IMR-90 (cell line): ENCODE data around the gene PLD1.

Experiments used
- BHLHE40 ChIP-seq: fragments of 150-350 bp; IDR thresholded peaks from 2 replicates; pipeline ENCODE4 v1.6.1; 2016; ENCODE audit warnings: mild to moderate bottlenecking, low read depth, low read length
- CTCF ChIP-seq: conservative IDR thresholded peaks from 2 replicates; pipeline ENCODE4 v1.5.1; 2012; ENCODE audit warnings: mild to moderate bottlenecking, low read depth, low read length, improper control_type of control experiment
- FOS ChIP-seq: fragments of 150-350 bp; IDR thresholded peaks from 2 replicates; pipeline ENCODE4 v1.6.1; 2016; ENCODE audit warnings: low read depth, low read length
- POLR2A ChIP-seq: IDR thresholded peaks from 2 replicates; pipeline ENCODE4 v1.6.1; 2012; ENCODE audit warnings: mild to moderate bottlenecking, low read depth, low read length
- RAD21 ChIP-seq: IDR thresholded peaks from 2 replicates; pipeline ENCODE4 v1.6.1; 2012; ENCODE audit warnings: low read length, improper control_type of control experiment
- RFX5 ChIP-seq: IDR thresholded peaks from 2 replicates; pipeline ENCODE4 v1.8.0; 2012; ENCODE audit warnings: low read depth, mild to moderate bottlenecking, low read length, moderate library complexity
- SMC3 ChIP-seq: fragments of 150-350 bp; IDR thresholded peaks from 2 replicates; pipeline ENCODE4 v1.6.1; 2016; ENCODE audit warnings: low read depth, mild to moderate bottlenecking, antibody characterized with exemption, low read length, moderate library complexity
- USF2 ChIP-seq: fragments of 150-350 bp; IDR thresholded peaks from 2 replicates; pipeline ENCODE4 v1.6.1; 2017; ENCODE audit warnings: mild to moderate bottlenecking, antibody characterized with exemption, low read length, low read depth

GRCh38 chr3:171699601-171700000 is 110.7 kb downstream of the PLD1 start:
- no peak for TF ChIP-seq FOS
- no peak for TF ChIP-seq CTCF
- TF ChIP-seq RAD21, result no peak
- no peak for TF ChIP-seq RFX5
- no peak for TF ChIP-seq POLR2A
- TF ChIP-seq USF2, result no peak
- TF ChIP-seq BHLHE40, result no peak
- TF ChIP-seq SMC3, result no peak
